HCT116 (cell line): Measurements from ENCODE around the gene HYOU1.

Experiments used
- CTCF ChIP-seq, 3 experiments: fragments of 200-600 bp in 1 of 3; sonication (generic) in 1 of 3; IDR thresholded peaks in 2 of 3; conservative IDR thresholded peaks in 1 of 3; 2 replicates each; pipeline ENCODE4 v1.5.1; 2012 to 2017; ENCODE audit warnings: low read depth in 2 of 3, low read length in 2 of 3, antibody characterized with exemption in 1 of 3, borderline replicate concordance in 1 of 3, control low read depth in 1 of 3, mild to moderate bottlenecking in 1 of 3, mixed read lengths in 1 of 3, mixed run types in 1 of 3, moderate library complexity in 1 of 3; ENCODE audit not compliant: insufficient read depth in 1 of 3
- EZH2 ChIP-seq: fragments of 200-600 bp; sonication (generic); IDR thresholded peaks from 2 replicates; pipeline ENCODE4 v1.6.1; 2017; ENCODE audit warnings: antibody characterized with exemption, mixed run types
- EZH2phosphoT487 ChIP-seq: fragments of 200-600 bp; IDR thresholded peaks from 2 replicates; pipeline ENCODE4 v1.6.1; 2018; ENCODE audit warnings: antibody characterized with exemption, borderline replicate concordance
- FOSL1 ChIP-seq: IDR thresholded peaks from 2 replicates; pipeline ENCODE4 v1.6.1; 2012; ENCODE audit warnings: low read depth
- POLR2A ChIP-seq: IDR thresholded peaks from 2 replicates; pipeline ENCODE4 v1.7.0; 2011; ENCODE audit warnings: borderline replicate concordance; ENCODE audit not compliant: insufficient read depth, insufficient read length; ENCODE audit errors: extremely low read depth
- RAD21 ChIP-seq: IDR thresholded peaks from 2 replicates; pipeline ENCODE4 v1.6.1; 2012; ENCODE audit warnings: low read depth, mild to moderate bottlenecking
- REST ChIP-seq: IDR thresholded peaks from 2 replicates; pipeline ENCODE4 v1.6.1; 2012; ENCODE audit warnings: low read depth

GRCh38 chr11:119057000-119057769, at the start of gene HYOU1:
- TF ChIP-seq POLR2A (peak; percentile 63), CTCF (IDR thresholded peaks at IDR 0.05 in 2 of 3, conservative IDR thresholded peaks at IDR 0.05 in 1 of 3; ENCODE audit: borderline replicate concordance in 1 of 3, insufficient read depth in 1 of 3, low read depth in 2 of 3, low read length in 2 of 3) (peak in 2 of 3 experiments; percentile 22 to 34; a peak in 3 of 6 replicates), EZH2phosphoT487 (no peak), EZH2 (no peak), RAD21 (no peak), FOSL1 (no peak), REST (no peak)
